Sigmoid colon (tissue), 4 donors: ENCODE results near the gene HBG2.

ENCODE experiments used
- EP300 ChIP-seq, 4 donors: sonication (generic); formaldehyde crosslinking; IDR thresholded peaks; one replicate each; pipeline ENCODE4 v1.6.1; 2017; ENCODE audit warnings: antibody characterized with exemption in 4 of 4
- POLR2A ChIP-seq, 2 donors: fragments of 450-650 bp; IDR thresholded peaks; one replicate each; pipeline ENCODE4 v1.6.1; 2016; ENCODE audit warnings: antibody characterized with exemption in 2 of 2, mild to moderate bottlenecking in 2 of 2, moderate library complexity in 2 of 2
- POLR2AphosphoS5 ChIP-seq, 4 donors: sonication (generic); formaldehyde crosslinking; IDR thresholded peaks; one replicate each; pipeline ENCODE4 v1.6.1; 2017; ENCODE audit warnings: antibody characterized with exemption in 4 of 4
- TF ChIP-seq, protein P1 (sequence below), 4 experiments: fragments of 450-650 bp in 3 of 4; fragments of 200-600 bp in 1 of 4; IDR thresholded peaks; one replicate each; pipeline ENCODE4 v1.5.1; 2016 to 2019; ENCODE audit warnings: antibody characterized with exemption in 4 of 4, mild to moderate bottlenecking in 3 of 4, moderate library complexity in 2 of 4

DNA sequence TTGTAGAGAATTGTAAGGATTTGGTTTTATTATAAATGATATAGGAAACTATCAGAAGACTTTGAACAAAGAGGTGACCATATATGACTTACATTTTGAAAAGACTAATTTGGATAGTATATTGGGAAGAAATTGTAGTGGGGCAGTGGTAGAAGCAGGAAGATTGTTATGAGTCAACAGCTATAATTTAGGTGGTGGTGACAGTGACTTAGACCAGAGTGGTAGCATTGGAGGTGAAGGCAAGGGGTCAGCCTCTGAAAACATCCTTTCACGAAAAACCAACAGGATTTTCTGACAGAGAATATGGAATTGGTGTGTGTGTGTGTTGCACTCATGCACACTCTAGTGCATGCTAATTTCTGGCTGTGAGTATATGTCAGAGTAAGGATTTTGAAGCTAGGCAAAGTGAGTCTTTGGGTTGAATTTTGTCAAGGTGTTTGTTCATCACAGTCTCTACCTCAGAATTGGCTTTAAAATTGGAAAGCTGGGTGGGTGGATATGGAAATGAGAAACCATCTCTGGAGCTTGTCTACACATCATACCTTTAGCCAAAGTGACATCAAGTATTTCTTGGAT is 23.3 kb upstream of the HBG2 start:
- TF ChIP-seq, protein P1, sequence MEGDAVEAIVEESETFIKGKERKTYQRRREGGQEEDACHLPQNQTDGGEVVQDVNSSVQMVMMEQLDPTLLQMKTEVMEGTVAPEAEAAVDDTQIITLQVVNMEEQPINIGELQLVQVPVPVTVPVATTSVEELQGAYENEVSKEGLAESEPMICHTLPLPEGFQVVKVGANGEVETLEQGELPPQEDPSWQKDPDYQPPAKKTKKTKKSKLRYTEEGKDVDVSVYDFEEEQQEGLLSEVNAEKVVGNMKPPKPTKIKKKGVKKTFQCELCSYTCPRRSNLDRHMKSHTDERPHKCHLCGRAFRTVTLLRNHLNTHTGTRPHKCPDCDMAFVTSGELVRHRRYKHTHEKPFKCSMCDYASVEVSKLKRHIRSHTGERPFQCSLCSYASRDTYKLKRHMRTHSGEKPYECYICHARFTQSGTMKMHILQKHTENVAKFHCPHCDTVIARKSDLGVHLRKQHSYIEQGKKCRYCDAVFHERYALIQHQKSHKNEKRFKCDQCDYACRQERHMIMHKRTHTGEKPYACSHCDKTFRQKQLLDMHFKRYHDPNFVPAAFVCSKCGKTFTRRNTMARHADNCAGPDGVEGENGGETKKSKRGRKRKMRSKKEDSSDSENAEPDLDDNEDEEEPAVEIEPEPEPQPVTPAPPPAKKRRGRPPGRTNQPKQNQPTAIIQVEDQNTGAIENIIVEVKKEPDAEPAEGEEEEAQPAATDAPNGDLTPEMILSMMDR (IDR thresholded peaks at IDR 0.05), result no peak
- TF ChIP-seq POLR2A (IDR thresholded peaks at IDR 0.05) (no peak), POLR2AphosphoS5 (IDR thresholded peaks at IDR 0.05) (no peak), EP300 (IDR thresholded peaks at IDR 0.05) (no peak)
